Common myeloid progenitor, CD34-positive (primary cell): ENCODE measurements around the gene PAXX.

Experiments used
- CTCF ChIA-PET: fragments of 350-600 bp; sonication (Branson Sonifier 250); formaldehyde crosslinking; loops from one replicate; lab custom pipeline; 2021; ENCODE audit warnings: antibody characterized with exemption; lab: Charles Lee
- POLR2A ChIA-PET: fragments of 350-600 bp; sonication (Branson Sonifier 250); formaldehyde crosslinking; loops from one replicate; lab custom pipeline; 2021; ENCODE audit warnings: antibody characterized with exemption; lab: Charles Lee
- DNase-seq, 3 donors: peaks; one replicate each; pipeline versions ENCODE4 v3.0.0 to v3.0.0-alpha.2; 2013
- H3K27ac ChIP-seq, 2 experiments: 1 replicate in 1 of 2; 2 replicates in 1 of 2; pipeline ENCODE4 v1.7.0; 2013; ENCODE audit warnings: inconsistent platforms in 2 of 2, low read length in 2 of 2, mild to moderate bottlenecking in 2 of 2, low read depth in 1 of 2, moderate library complexity in 1 of 2; ENCODE audit not compliant: severe bottlenecking in 2 of 2, insufficient read depth in 1 of 2, poor library complexity in 1 of 2
- H3K27me3 ChIP-seq, 5 experiments: replicated peaks in 2 of 5; 1 replicate in 3 of 5; 2 replicates in 2 of 5; pipeline versions ENCODE4 v1.6.1 to v1.7.0; 2013; ENCODE audit warnings: low read length in 4 of 5, mild to moderate bottlenecking in 2 of 5, moderate library complexity in 2 of 5, inconsistent platforms in 1 of 5; ENCODE audit not compliant: insufficient read depth in 5 of 5, control insufficient read depth in 4 of 5
- H3K36me3 ChIP-seq, 4 experiments: 1 replicate in 2 of 4; 2 replicates in 2 of 4; pipeline versions ENCODE4 v1.6.1 to v1.7.0; 2013; ENCODE audit warnings: low read length in 3 of 4, control low read depth in 1 of 4, mild to moderate bottlenecking in 1 of 4; ENCODE audit not compliant: control insufficient read depth in 4 of 4, insufficient read depth in 4 of 4
- H3K4me1 ChIP-seq, 4 experiments: 1 replicate in 3 of 4; 2 replicates in 1 of 4; pipeline versions ENCODE4 v1.6.1 to v1.7.1; 2013; ENCODE audit warnings: low read length in 3 of 4, mild to moderate bottlenecking in 3 of 4, control low read depth in 1 of 4, inconsistent platforms in 1 of 4, moderate library complexity in 1 of 4; ENCODE audit not compliant: control insufficient read depth in 4 of 4, insufficient read depth in 4 of 4; ENCODE audit errors: control extremely low read depth in 1 of 4
- H3K4me3 ChIP-seq, 7 experiments: 1 replicate in 4 of 7; 2 replicates in 3 of 7; pipeline versions ENCODE4 v1.5.1 to v1.7.0; 2013; ENCODE audit warnings: mild to moderate bottlenecking in 7 of 7, low read length in 6 of 7, moderate library complexity in 6 of 7, inconsistent platforms in 2 of 7, low read depth in 2 of 7, control low read depth in 1 of 7; ENCODE audit not compliant: insufficient read depth in 4 of 7, control insufficient read depth in 1 of 7; ENCODE audit errors: extremely low read depth in 1 of 7
- H3K9me3 ChIP-seq, 5 experiments: 1 replicate in 4 of 5; 2 replicates in 1 of 5; pipeline versions ENCODE4 v1.6.1 to v1.7.1; 2013; ENCODE audit warnings: low read length in 4 of 5, mild to moderate bottlenecking in 2 of 5, inconsistent platforms in 1 of 5, low read depth in 1 of 5, moderate library complexity in 1 of 5; ENCODE audit not compliant: control insufficient read depth in 4 of 5, insufficient read depth in 2 of 5; ENCODE audit errors: control extremely low read depth in 1 of 5
- WGBS: methylation state at CpG from one replicate; pipeline ENCODE4 v1.1.5; 2013; ENCODE audit not compliant: insufficient coverage; 5-methylcytosine and 5-hydroxymethylcytosine counted together

The PAXX gene

GRCh38 chr9:136978073-136978864 is 14.0 kb upstream of the PAXX start:
- POLR2A ChIA-PET = interaction anchor here (1.1 kb wide), 1 partner anchor 15 kb away, joined by 3 read pairs; no protein-coding TSS in a partner anchor
- CTCF ChIA-PET = interaction anchor here (1.0 to 5.7 kb wide), 3 partner anchors 9 to 57 kb away, joined by 3 to 28 read pairs (median 17); no protein-coding TSS in a partner anchor
- Histone ChIP-seq H3K27me3 (peaks cover 0 to 17% (median 4%) of the 10 kb centered on the region in 5 experiments), H3K9me3 (no peaks in the 10 kb centered on the region), H3K27ac (no peak overlapping the region), H3K4me3 (peak overlapping the region in 4 of 7 experiments; percentile 19 to 64 (median 46)), H3K4me1 (peaks cover 0 to 41% (median 36%) of the 10 kb centered on the region in 4 experiments), H3K36me3 (no peaks in the 10 kb centered on the region)
- peak; percentile 43 to 59 (median 55) for DNase-seq
- WGBS = 1% methylated on average over 45 of the region's 78 CpGs

- ChIA-PET CTCF (interaction anchor here (1.0 to 5.7 kb wide), 3 partner anchors 8 to 56 kb away, joined by 3 to 28 read pairs (median 17); no protein-coding TSS in a partner anchor), POLR2A (interaction anchor here (1.1 kb wide), 1 partner anchor 14 kb away, joined by 3 read pairs; no protein-coding TSS in a partner anchor)
- WGBS = 65% methylated on average over 28 of the region's 41 CpGs
- Histone ChIP-seq H3K36me3 (no peaks in the 10 kb centered on the region), H3K4me1 (peaks cover 0 to 41% (median 36%) of the 10 kb centered on the region in 4 experiments), H3K27ac (no peak overlapping the region), H3K4me3 (no peak overlapping the region), H3K9me3 (no peaks in the 10 kb centered on the region), H3K27me3 (peaks cover 0 to 24% (median 4%) of the 10 kb centered on the region in 5 experiments)
- no peak for DNase-seq
Observed at GRCh38 chr9:136978865-136979544, 13.2 kb upstream of the PAXX start.

- no peaks in the 10 kb centered on the region for H3K9me3 ChIP-seq
- peaks cover 0 to 34% (median 8%) of the 10 kb centered on the region in 5 experiments for H3K27me3 ChIP-seq
- H3K4me3 ChIP-seq = no peak overlapping the region
- WGBS = 91% methylated on average over 25 of the region's 26 CpGs
- no peaks in the 10 kb centered on the region for H3K36me3 ChIP-seq
- H3K4me1 ChIP-seq = peaks cover 0 to 42% (median 37%) of the 10 kb centered on the region in 4 experiments
- POLR2A ChIA-PET = no interaction called here
- CTCF ChIA-PET = no interaction called here
- no peak overlapping the region for H3K27ac ChIP-seq
- DNase-seq = no peak
Observed at GRCh38 chr9:136979769-136980587, 12.2 kb upstream of the PAXX start.

GRCh38 chr9:136980669-136981478 is 11.3 kb upstream of the PAXX start:
- no peak for DNase-seq
- no peaks in the 10 kb centered on the region for H3K36me3 ChIP-seq
- ChIA-PET POLR2A (no interaction called here), CTCF (interaction anchor here (0.9 to 1.6 kb wide), 2 partner anchors 12 to 66 kb away, joined by 3 read pairs; partner anchors contain the start of gene PAXX)
- 98% methylated on average over 7 of the region's 16 CpGs for WGBS
- no peak overlapping the region for H3K27ac ChIP-seq
- no peaks in the 10 kb centered on the region for H3K9me3 ChIP-seq
- H3K4me1 ChIP-seq = peaks cover 0 to 41% (median 33%) of the 10 kb centered on the region in 4 experiments
- H3K27me3 ChIP-seq = peaks cover 0 to 43% (median 8%) of the 10 kb centered on the region in 5 experiments
- H3K4me3 ChIP-seq = no peak overlapping the region

- Histone ChIP-seq H3K27me3 (peaks cover 0 to 50% (median 11%) of the 10 kb centered on the region in 5 experiments), H3K9me3 (no peaks in the 10 kb centered on the region), H3K36me3 (no peaks in the 10 kb centered on the region), H3K4me1 (peaks cover 0 to 36% (median 25%) of the 10 kb centered on the region in 4 experiments), H3K27ac (no peak overlapping the region), H3K4me3 (no peak overlapping the region)
- peak in 1 of 3 donors; percentile 13 for DNase-seq
- 86% methylated on average over 11 of the region's 17 CpGs for WGBS
- POLR2A ChIA-PET = no interaction called here
- CTCF ChIA-PET = interaction anchor here (0.9 to 1.6 kb wide), 4 partner anchors 11 to 65 kb away, joined by 3 to 4 read pairs (median 3); partner anchors contain the start of gene PAXX
Observed at GRCh38 chr9:136981588-136982231, 10.5 kb upstream of the PAXX start.
